ENCODE data around the gene PDXDC1. TPM values are rescaled to one million over a fixed set of nuclear protein-coding genes. Genes with fewer than 3 reads are reported as not detected.
"Not testable (repeated sequence)": the region's sequence is repeated elsewhere in the genome, so short reads cannot be mapped to it uniquely, and the experiment has no call there.

Gene PDXDC1
- total RNA-seq, 1 donor from 2014 or later: 65.6 TPM

DNA sequence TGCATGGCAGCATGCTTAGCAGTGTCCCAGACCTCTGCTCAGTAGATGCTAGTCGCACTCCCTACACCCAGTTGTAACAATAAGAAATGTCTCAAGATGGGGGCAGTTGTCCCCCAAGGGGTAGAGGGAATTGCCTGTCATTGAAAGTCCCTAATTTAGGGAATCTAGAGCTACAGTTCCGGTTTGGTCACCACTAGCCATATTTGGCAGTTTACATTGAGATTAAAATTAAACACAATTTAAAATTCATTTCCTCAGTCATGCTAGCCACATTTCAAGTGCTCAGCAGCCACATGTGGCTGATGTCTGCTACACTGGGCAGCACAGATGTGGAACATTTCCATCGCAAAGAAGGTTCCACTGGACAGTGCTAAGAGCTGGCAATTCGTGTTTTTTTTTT is 4.1 kb downstream of the PDXDC1 start:
- not testable (repeated sequence) for H3K36me3 Mint-ChIP-seq (ENCODE audit: low read depth); DNase-seq (ENCODE audit: low read depth, low spot score); H3K9me3 Mint-ChIP-seq; H3K27me3 Mint-ChIP-seq (ENCODE audit: low read depth); H3K27ac Mint-ChIP-seq (ENCODE audit: unreplicated experiment)
- peaks cover 17% of the 10 kb centered on the region for H3K4me1 Mint-ChIP-seq
- peak overlapping the region; percentile 72 for H3K4me3 Mint-ChIP-seq

DNA sequence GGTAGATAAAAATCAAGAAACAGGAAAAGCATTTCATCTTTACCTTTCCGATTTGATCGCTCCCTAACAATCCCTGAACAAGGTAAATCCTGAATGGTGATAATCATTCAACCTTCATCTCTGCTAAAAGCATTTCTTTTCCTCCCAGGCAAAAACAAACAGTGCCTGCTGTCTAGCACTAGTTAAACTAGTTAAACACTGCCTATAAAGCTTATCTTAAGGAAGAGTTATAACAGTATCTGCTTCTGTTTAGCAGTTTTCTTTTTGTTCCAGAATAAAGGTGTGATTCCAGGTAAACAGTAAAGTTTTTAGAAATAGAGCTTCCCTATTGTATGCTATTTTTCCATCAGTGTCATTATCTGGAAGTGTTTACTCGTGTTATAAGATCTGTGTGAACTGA is 6.4 kb downstream of the PDXDC1 start:
- not testable (repeated sequence) for H3K4me1 Mint-ChIP-seq; H3K27ac Mint-ChIP-seq (ENCODE audit: unreplicated experiment); H3K4me3 Mint-ChIP-seq; H3K36me3 Mint-ChIP-seq (ENCODE audit: low read depth); H3K27me3 Mint-ChIP-seq (ENCODE audit: low read depth); H3K9me3 Mint-ChIP-seq; DNase-seq (ENCODE audit: low read depth, low spot score)

GRCh38 chr16:14982521-14982920 is 7.7 kb downstream of the PDXDC1 start:
- not testable (repeated sequence) for H3K4me3 Mint-ChIP-seq; H3K36me3 Mint-ChIP-seq (ENCODE audit: low read depth); H3K27me3 Mint-ChIP-seq (ENCODE audit: low read depth); H3K4me1 Mint-ChIP-seq; H3K9me3 Mint-ChIP-seq; H3K27ac Mint-ChIP-seq (ENCODE audit: unreplicated experiment); DNase-seq (ENCODE audit: low read depth, low spot score)

DNA sequence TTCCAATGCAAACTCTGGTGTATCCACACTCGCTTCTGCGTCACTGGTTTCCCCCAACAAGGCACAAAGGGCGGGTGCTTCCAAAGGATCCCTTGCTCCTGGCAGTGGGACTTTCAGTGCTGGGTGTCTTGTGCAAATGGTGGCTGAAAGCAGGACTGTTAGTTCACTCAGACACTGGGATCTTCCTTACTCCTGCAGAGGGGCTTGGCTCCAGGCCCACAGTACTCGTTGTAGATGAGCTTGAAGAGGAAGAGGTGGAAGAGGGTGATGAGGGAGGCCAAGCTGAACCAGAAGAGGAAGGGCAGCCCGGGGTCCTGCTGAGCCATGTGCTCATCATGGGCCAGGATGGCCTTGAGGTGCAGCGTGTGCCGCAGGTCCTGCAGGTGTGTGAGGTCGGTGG is 13.3 kb downstream of the PDXDC1 start:
- H3K4me3 Mint-ChIP-seq; H3K4me1 Mint-ChIP-seq; H3K9me3 Mint-ChIP-seq; H3K27me3 Mint-ChIP-seq (ENCODE audit: low read depth); DNase-seq (ENCODE audit: low read depth, low spot score); H3K27ac Mint-ChIP-seq (ENCODE audit: unreplicated experiment): not testable (repeated sequence)
- peaks cover 25% of the 10 kb centered on the region for H3K36me3 Mint-ChIP-seq (ENCODE audit: low read depth)

- H3K4me3 Mint-ChIP-seq; H3K27ac Mint-ChIP-seq (ENCODE audit: unreplicated experiment); DNase-seq (ENCODE audit: low read depth, low spot score); H3K9me3 Mint-ChIP-seq; H3K27me3 Mint-ChIP-seq (ENCODE audit: low read depth); H3K4me1 Mint-ChIP-seq: not testable (repeated sequence)
- H3K36me3 Mint-ChIP-seq (ENCODE audit: low read depth): peaks cover 29% of the 10 kb centered on the region
Observed at GRCh38 chr16:14988661-14989191, 13.9 kb downstream of the PDXDC1 start.

DNA sequence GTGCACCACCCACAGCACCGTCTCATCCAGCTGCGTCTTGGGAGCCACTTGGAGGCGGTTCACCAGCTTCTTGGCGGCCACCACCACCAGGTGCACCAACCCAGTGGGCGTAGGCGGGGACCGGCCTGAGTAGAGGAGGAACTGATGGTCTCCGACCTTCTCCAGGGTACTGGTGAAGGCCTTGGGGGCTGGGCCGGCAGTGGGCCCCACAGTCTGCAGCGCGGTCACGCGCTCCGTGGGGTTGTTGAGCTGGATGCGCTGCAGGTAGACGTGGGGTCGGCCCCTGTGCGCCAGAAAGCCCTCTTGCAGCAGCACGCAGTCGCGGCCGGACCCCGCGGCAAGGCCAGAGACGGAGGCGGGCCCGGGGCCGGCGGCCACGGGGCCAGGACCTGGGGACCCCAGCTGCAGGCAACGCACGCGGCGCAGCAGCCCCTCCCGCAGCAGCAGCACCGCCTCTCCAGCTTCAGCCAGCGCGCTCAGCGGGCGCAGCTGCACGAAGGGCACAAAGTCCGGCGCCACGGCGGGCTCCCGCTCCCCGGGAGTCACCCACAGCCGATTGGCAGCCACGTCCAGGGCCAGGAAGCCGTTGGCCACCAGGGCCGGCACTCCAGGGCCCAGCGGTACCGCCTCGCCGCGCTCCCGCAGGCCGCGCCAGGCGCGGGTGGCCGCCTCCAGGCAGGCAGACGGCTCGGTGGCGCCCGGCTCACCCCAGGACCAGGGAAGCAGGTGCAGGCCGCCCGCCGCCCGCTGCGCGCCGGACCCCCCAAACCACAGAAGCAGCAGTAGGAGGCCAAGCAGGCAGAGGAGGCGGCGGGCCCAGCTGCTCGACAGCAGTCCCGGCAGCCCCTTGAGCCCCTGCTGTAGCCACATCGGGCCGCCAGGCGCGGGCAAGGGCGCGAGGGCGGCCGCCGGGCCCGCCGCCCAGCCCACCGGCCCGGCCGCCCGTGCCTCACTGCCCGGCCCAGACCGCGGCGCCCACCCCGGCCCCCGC is 14.8 kb downstream of the PDXDC1 start:
- not testable (repeated sequence) for H3K4me3 Mint-ChIP-seq; H3K4me1 Mint-ChIP-seq; DNase-seq (ENCODE audit: low read depth, low spot score); H3K27me3 Mint-ChIP-seq (ENCODE audit: low read depth); H3K27ac Mint-ChIP-seq (ENCODE audit: unreplicated experiment); H3K9me3 Mint-ChIP-seq
- H3K36me3 Mint-ChIP-seq (ENCODE audit: low read depth): peaks cover 36% of the 10 kb centered on the region

- H3K27ac Mint-ChIP-seq (ENCODE audit: unreplicated experiment); H3K4me3 Mint-ChIP-seq; H3K27me3 Mint-ChIP-seq (ENCODE audit: low read depth); H3K4me1 Mint-ChIP-seq; DNase-seq (ENCODE audit: low read depth, low spot score): not testable (repeated sequence)
- Mint-ChIP-seq H3K9me3 (peaks cover 10% of the 10 kb centered on the region), H3K36me3 (ENCODE audit: low read depth) (peaks cover 42% of the 10 kb centered on the region)
Observed at GRCh38 chr16:14993277-14994151, 18.7 kb downstream of the PDXDC1 start.

DNA sequence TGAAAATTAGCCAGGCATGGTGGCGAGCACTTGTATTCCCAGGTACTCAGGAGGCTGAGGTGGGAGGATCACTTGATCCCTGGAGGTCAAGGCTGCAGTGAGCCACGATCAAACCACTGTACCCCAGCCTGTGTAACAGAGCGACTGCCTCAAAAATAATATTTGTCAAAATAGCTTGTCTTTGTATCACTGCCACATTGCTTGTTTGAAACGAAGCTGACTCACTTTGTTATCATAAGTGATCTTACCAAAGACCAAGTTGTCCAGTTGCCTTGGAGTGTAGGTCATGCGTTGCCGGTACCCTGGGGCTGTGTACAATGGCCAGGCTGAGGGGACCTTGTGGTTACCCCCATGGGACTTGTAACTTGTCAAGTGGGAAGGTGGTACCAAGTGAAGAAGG is 21.9 kb downstream of the PDXDC1 start:
- not testable (repeated sequence) for DNase-seq (ENCODE audit: low read depth, low spot score); H3K27ac Mint-ChIP-seq (ENCODE audit: unreplicated experiment); H3K27me3 Mint-ChIP-seq (ENCODE audit: low read depth); H3K9me3 Mint-ChIP-seq; H3K4me3 Mint-ChIP-seq; H3K4me1 Mint-ChIP-seq
- H3K36me3 Mint-ChIP-seq (ENCODE audit: low read depth): peaks cover 31% of the 10 kb centered on the region

- peaks cover 19% of the 10 kb centered on the region for H3K36me3 Mint-ChIP-seq (ENCODE audit: low read depth)
- not testable (repeated sequence) for H3K9me3 Mint-ChIP-seq
Observed at GRCh38 chr16:14998300-14998699, 23.5 kb downstream of the PDXDC1 start.

DNA sequence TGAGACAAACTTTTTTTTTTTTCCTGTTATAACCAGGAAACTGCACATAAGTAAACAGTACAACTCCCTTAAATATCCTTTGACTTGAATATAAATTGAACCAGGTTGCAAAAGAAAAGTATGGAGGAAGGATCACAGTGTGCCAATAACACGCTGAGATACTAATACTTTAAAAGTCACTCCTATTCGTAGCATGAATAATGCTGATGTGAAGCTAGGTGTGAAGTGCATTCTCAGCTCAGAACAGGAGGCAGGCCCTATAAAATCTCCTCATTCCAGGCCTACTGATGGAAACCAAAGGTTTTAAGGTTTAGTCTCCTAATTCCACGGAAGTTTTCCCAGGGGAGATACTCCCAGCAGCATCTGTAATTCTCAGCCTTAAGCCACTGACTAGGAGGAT is 25.0 kb downstream of the PDXDC1 start:
- DNase-seq (ENCODE audit: low read depth, low spot score); H3K4me3 Mint-ChIP-seq; H3K27me3 Mint-ChIP-seq (ENCODE audit: low read depth); H3K27ac Mint-ChIP-seq (ENCODE audit: unreplicated experiment); H3K9me3 Mint-ChIP-seq; H3K36me3 Mint-ChIP-seq (ENCODE audit: low read depth); H3K4me1 Mint-ChIP-seq: not testable (repeated sequence)

More at GRCh38 chr16:14998300-14998699, 23.5 kb downstream of the PDXDC1 start:
- H3K4me3 Mint-ChIP-seq; DNase-seq (ENCODE audit: low read depth, low spot score); H3K27ac Mint-ChIP-seq (ENCODE audit: unreplicated experiment); H3K4me1 Mint-ChIP-seq; H3K27me3 Mint-ChIP-seq (ENCODE audit: low read depth): not testable (repeated sequence)

DNA sequence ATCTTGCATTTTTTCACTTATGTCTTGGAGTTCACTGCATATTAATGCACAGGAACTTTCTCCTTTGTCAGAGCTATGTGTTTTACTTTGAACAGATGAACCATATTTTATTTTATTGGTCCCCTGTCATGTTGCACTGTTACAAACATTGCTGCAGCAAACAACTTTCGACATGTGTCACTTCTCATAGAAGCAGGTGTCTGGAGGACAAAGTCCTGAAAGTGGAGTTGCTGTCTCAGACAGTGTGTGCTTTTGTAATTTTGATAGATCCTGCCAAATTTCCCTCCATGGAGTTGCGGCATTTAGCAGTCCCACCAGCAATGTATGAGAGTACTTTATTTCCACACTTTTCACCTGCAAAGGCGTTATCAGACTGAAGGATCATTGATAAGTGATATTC is 27.6 kb downstream of the PDXDC1 start:
- DNase-seq (ENCODE audit: low read depth, low spot score); H3K27ac Mint-ChIP-seq (ENCODE audit: unreplicated experiment); H3K4me1 Mint-ChIP-seq; H3K9me3 Mint-ChIP-seq; H3K4me3 Mint-ChIP-seq; H3K27me3 Mint-ChIP-seq (ENCODE audit: low read depth); H3K36me3 Mint-ChIP-seq (ENCODE audit: low read depth): not testable (repeated sequence)

DNA sequence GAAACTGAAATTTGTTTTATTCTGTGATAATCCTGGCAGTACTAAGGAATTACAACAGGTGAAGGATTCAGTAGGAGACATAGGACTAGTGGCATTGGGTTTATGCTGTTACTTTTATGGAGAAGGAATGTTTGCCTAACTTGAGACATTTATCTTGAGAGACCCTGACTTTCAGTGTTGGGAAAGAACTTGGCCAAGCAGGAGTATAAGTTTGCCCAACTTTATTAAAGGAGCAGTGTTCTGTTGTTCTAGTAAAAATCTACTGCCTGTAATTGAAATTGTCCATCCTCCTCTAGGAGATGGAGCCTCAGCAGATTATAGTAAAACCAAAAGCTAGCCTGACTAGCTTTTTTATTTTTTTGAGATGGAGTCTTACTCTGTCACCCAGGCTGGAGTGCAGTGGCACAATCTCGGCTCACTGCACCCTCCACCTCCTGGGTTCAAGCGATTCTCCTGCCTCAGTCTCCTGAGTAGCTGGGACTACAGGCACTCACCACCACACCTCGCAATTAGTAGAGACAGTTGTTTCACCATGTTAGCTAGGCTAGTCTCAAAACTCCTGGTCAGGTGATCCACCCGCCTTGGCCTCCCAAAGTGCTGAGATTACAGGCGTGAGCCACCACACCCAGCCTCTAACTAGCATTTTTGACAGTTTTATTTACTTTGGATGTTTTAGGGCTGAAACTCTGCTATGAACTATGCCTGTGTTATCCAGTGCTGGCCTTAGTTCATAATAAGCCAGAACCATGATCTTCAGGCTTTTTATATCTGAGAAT is 30.7 kb downstream of the PDXDC1 start:
- H3K36me3 Mint-ChIP-seq (ENCODE audit: low read depth); H3K4me3 Mint-ChIP-seq; H3K9me3 Mint-ChIP-seq: not testable (repeated sequence)

DNA sequence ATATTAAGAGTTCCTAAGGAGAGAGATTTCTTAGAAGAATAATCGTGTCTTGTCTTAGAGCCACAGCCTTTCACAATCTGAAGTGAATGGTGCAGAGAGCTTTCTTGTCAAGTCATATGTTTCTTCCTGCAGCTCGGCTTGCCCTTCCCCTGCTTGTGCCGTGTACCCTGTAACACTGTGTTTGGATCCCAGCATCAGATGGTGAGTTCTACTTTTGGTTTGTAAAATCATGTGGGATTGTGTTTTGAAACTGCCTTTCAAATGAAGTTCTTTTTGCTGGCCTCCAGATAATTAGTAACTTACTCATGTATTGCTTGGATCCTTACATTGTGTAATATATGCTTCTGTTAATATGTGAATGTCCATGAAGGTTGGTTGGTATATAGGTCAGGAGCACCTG is 33.8 kb downstream of the PDXDC1 start:
- not testable (repeated sequence) for H3K36me3 Mint-ChIP-seq (ENCODE audit: low read depth); H3K4me1 Mint-ChIP-seq; H3K27me3 Mint-ChIP-seq (ENCODE audit: low read depth); H3K27ac Mint-ChIP-seq (ENCODE audit: unreplicated experiment); H3K4me3 Mint-ChIP-seq; H3K9me3 Mint-ChIP-seq; DNase-seq (ENCODE audit: low read depth, low spot score)

More for the DNA sequence above, 30.7 kb downstream of the PDXDC1 start:
- not testable (repeated sequence) for DNase-seq (ENCODE audit: low read depth, low spot score); H3K27me3 Mint-ChIP-seq (ENCODE audit: low read depth); H3K27ac Mint-ChIP-seq (ENCODE audit: unreplicated experiment); H3K4me1 Mint-ChIP-seq
